ENCODE data around the gene CFB. TPM values are rescaled to one million over a fixed set of nuclear protein-coding genes. Genes with fewer than 3 reads are reported as not detected.

Gene CFB
- total and polyA plus RNA-seq, 2 of the 13 experiments (the other 11 are each of a cell fraction or from before 2014, with no cell fraction given), result 171 to 513 TPM

GRCh38 chr6:31898383-31899011, 47.4 kb upstream of the CFB start (continued):
- TF ChIP-seq, protein P1, sequence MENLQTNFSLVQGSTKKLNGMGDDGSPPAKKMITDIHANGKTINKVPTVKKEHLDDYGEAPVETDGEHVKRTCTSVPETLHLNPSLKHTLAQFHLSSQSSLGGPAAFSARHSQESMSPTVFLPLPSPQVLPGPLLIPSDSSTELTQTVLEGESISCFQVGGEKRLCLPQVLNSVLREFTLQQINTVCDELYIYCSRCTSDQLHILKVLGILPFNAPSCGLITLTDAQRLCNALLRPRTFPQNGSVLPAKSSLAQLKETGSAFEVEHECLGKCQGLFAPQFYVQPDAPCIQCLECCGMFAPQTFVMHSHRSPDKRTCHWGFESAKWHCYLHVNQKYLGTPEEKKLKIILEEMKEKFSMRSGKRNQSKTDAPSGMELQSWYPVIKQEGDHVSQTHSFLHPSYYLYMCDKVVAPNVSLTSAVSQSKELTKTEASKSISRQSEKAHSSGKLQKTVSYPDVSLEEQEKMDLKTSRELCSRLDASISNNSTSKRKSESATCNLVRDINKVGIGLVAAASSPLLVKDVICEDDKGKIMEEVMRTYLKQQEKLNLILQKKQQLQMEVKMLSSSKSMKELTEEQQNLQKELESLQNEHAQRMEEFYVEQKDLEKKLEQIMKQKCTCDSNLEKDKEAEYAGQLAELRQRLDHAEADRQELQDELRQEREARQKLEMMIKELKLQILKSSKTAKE (CRISPR knock-in tag; IDR thresholded peaks at IDR 0.05; ENCODE audit: borderline replicate concordance), result no peak
- no peak for TF ChIP-seq RFXANK (CRISPR knock-in tag; IDR thresholded peaks at IDR 0.05)
- no peak for TF ChIP-seq ZNF441 (CRISPR knock-in tag; IDR thresholded peaks at IDR 0.05; ENCODE audit: borderline replicate concordance)
- TF ChIP-seq ZNF574 (CRISPR knock-in tag; IDR thresholded peaks at IDR 0.05), result peak; percentile 59; the same call in 1 of the 2 replicates
- TF ChIP-seq IRX3 (CRISPR knock-in tag; IDR thresholded peaks at IDR 0.05; ENCODE audit: borderline replicate concordance, low read depth), result no peak
- no peak for TF ChIP-seq ELF3 (CRISPR knock-in tag; IDR thresholded peaks at IDR 0.05)
- TF ChIP-seq, protein P2, sequence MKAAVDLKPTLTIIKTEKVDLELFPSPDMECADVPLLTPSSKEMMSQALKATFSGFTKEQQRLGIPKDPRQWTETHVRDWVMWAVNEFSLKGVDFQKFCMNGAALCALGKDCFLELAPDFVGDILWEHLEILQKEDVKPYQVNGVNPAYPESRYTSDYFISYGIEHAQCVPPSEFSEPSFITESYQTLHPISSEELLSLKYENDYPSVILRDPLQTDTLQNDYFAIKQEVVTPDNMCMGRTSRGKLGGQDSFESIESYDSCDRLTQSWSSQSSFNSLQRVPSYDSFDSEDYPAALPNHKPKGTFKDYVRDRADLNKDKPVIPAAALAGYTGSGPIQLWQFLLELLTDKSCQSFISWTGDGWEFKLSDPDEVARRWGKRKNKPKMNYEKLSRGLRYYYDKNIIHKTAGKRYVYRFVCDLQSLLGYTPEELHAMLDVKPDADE (CRISPR knock-in tag; IDR thresholded peaks at IDR 0.05), result no peak
- TF ChIP-seq ZMYM3 (CRISPR knock-in tag; IDR thresholded peaks at IDR 0.05), result no peak
- no peak for TF ChIP-seq ZBTB26 (CRISPR knock-in tag; IDR thresholded peaks at IDR 0.05; ENCODE audit: borderline replicate concordance)
- no peak for TF ChIP-seq ZBTB42 (CRISPR knock-in tag; IDR thresholded peaks at IDR 0.05)
- no peak for TF ChIP-seq ZNF513 (CRISPR knock-in tag; conservative IDR thresholded peaks at IDR 0.05)
- 0 out of 2 replicates have a peak, but pooled peaks have one; percentile 39 for TF ChIP-seq ZNF800 (CRISPR knock-in tag; IDR thresholded peaks at IDR 0.05)
- no peak for TF ChIP-seq ZFP37 (CRISPR knock-in tag; IDR thresholded peaks at IDR 0.05; ENCODE audit: borderline replicate concordance)
- TF ChIP-seq PHF8 (CRISPR knock-in tag; IDR thresholded peaks at IDR 0.05), result no peak
- TF ChIP-seq SP2 (CRISPR knock-in tag; IDR thresholded peaks at IDR 0.05), result 0 out of 2 replicates have a peak, but pooled peaks have one; percentile 28
- no peak for TF ChIP-seq HOMEZ (CRISPR knock-in tag; IDR thresholded peaks at IDR 0.05; ENCODE audit: low read depth)
- no peak for TF ChIP-seq RAD51 (IDR thresholded peaks at IDR 0.05; ENCODE audit: borderline replicate concordance)
